ENCODE results near the gene ZC2HC1B. TPM values are rescaled to one million over a fixed set of nuclear protein-coding genes. Genes with fewer than 3 reads are reported as not detected.
"Not testable (repeated sequence)": the region's sequence is repeated elsewhere in the genome, so short reads cannot be mapped to it uniquely, and the experiment has no call there.

The ZC2HC1B gene
- total and polyA plus RNA-seq, 2 donors from 2014 or later = not detected

- DNase-seq (no peak), FAIRE-seq (no peak)
- Histone ChIP-seq H3K4me1 (ENCODE audit: control insufficient read depth in 2 of 3, insufficient read depth in 2 of 3, low read depth in 1 of 3, low read length in 3 of 3) (no peaks in the 10 kb centered on the region), H3K27ac (ENCODE audit: low read depth in 2 of 2, low read length in 2 of 2) (no peak overlapping the region), H3K9ac (ENCODE audit: low read length in 3 of 3) (no peak overlapping the region), H3K9me3 (ENCODE audit: control insufficient read depth in 2 of 3, insufficient read depth in 1 of 3, low read length in 3 of 3) (peaks cover 0 to 4% (median 0%) of the 10 kb centered on the region in 3 donors), H3K36me3 (ENCODE audit: control insufficient read depth in 2 of 3, insufficient read depth in 3 of 3, low read length in 3 of 3) (peaks cover 4 to 8% (median 6%) of the 10 kb centered on the region in 3 donors), H3K4me3 (ENCODE audit: low read length in 3 of 3) (no peak overlapping the region), H3K27me3 (ENCODE audit: control insufficient read depth, insufficient read depth, low read length) (no peaks in the 10 kb centered on the region)
- intact Hi-C loops (cut with DNase I) = no loop called here
- TF ChIP-seq CTCF (IDR thresholded peaks at IDR 0.05; ENCODE audit: borderline replicate concordance, extremely low read depth, insufficient read depth) = no peak
Observed at GRCh38 chr6:143867236-143867635, 3.0 kb downstream of the ZC2HC1B start.

- intact Hi-C loops (cut with DNase I); DNase-seq; H3K27ac ChIP-seq (ENCODE audit: low read depth in 2 of 2, low read length in 2 of 2); H3K36me3 ChIP-seq (ENCODE audit: control insufficient read depth in 2 of 3, insufficient read depth in 3 of 3, low read length in 3 of 3); H3K9me3 ChIP-seq (ENCODE audit: control insufficient read depth in 2 of 3, insufficient read depth in 1 of 3, low read length in 3 of 3); H3K4me1 ChIP-seq (ENCODE audit: control insufficient read depth in 2 of 3, insufficient read depth in 2 of 3, low read depth in 1 of 3, low read length in 3 of 3); FAIRE-seq; H3K9ac ChIP-seq (ENCODE audit: low read length in 3 of 3); H3K4me3 ChIP-seq (ENCODE audit: low read length in 3 of 3); H3K27me3 ChIP-seq (ENCODE audit: control insufficient read depth, insufficient read depth, low read length): not testable (repeated sequence)
Observed at GRCh38 chr6:143868808-143869207, 4.5 kb downstream of the ZC2HC1B start.

GRCh38 chr6:143871202-143871730 lies 7.0 kb downstream of the ZC2HC1B start:
- not testable (repeated sequence) for H3K27ac ChIP-seq (ENCODE audit: low read depth in 2 of 2, low read length in 2 of 2); FAIRE-seq

GRCh38 chr6:143872201-143872600 lies 7.9 kb downstream of the ZC2HC1B start:
- Histone ChIP-seq H3K9me3 (ENCODE audit: control insufficient read depth in 2 of 3, insufficient read depth in 1 of 3, low read length in 3 of 3) (peaks cover 0 to 5% (median 0%) of the 10 kb centered on the region in 3 donors), H3K27me3 (ENCODE audit: control insufficient read depth, insufficient read depth, low read length) (no peaks in the 10 kb centered on the region), H3K9ac (ENCODE audit: low read length in 3 of 3) (no peak overlapping the region), H3K4me3 (ENCODE audit: low read length in 3 of 3) (no peak overlapping the region), H3K36me3 (ENCODE audit: control insufficient read depth in 2 of 3, insufficient read depth in 3 of 3, low read length in 3 of 3) (peaks cover 0 to 2% (median 0%) of the 10 kb centered on the region in 3 donors), H3K4me1 (ENCODE audit: control insufficient read depth in 2 of 3, insufficient read depth in 2 of 3, low read depth in 1 of 3, low read length in 3 of 3) (no peaks in the 10 kb centered on the region), H3K27ac (ENCODE audit: low read depth in 2 of 2, low read length in 2 of 2) (no peak overlapping the region)
- FAIRE-seq (no peak), DNase-seq (no peak)
- intact Hi-C loops (cut with DNase I) = no loop called here
- no peak for TF ChIP-seq CTCF (IDR thresholded peaks at IDR 0.05; ENCODE audit: borderline replicate concordance, extremely low read depth, insufficient read depth)

More at GRCh38 chr6:143871202-143871730, 7.0 kb downstream of the ZC2HC1B start:
- H3K4me1 ChIP-seq (ENCODE audit: control insufficient read depth in 2 of 3, insufficient read depth in 2 of 3, low read depth in 1 of 3, low read length in 3 of 3); H3K27me3 ChIP-seq (ENCODE audit: control insufficient read depth, insufficient read depth, low read length); DNase-seq; H3K4me3 ChIP-seq (ENCODE audit: low read length in 3 of 3); H3K9ac ChIP-seq (ENCODE audit: low read length in 3 of 3); H3K9me3 ChIP-seq (ENCODE audit: control insufficient read depth in 2 of 3, insufficient read depth in 1 of 3, low read length in 3 of 3); H3K36me3 ChIP-seq (ENCODE audit: control insufficient read depth in 2 of 3, insufficient read depth in 3 of 3, low read length in 3 of 3); intact Hi-C loops (cut with DNase I): not testable (repeated sequence)

GRCh38 chr6:143873600-143873999 lies 9.3 kb downstream of the ZC2HC1B start:
- H3K36me3 ChIP-seq (ENCODE audit: control insufficient read depth in 2 of 3, insufficient read depth in 3 of 3, low read length in 3 of 3); H3K9ac ChIP-seq (ENCODE audit: low read length in 3 of 3); H3K4me1 ChIP-seq (ENCODE audit: control insufficient read depth in 2 of 3, insufficient read depth in 2 of 3, low read depth in 1 of 3, low read length in 3 of 3); intact Hi-C loops (cut with DNase I); FAIRE-seq; H3K27ac ChIP-seq (ENCODE audit: low read depth in 2 of 2, low read length in 2 of 2); DNase-seq; H3K27me3 ChIP-seq (ENCODE audit: control insufficient read depth, insufficient read depth, low read length); H3K4me3 ChIP-seq (ENCODE audit: low read length in 3 of 3): not testable (repeated sequence)
- peaks cover 0 to 12% (median 3%) of the 10 kb centered on the region in 3 donors for H3K9me3 ChIP-seq (ENCODE audit: control insufficient read depth in 2 of 3, insufficient read depth in 1 of 3, low read length in 3 of 3)

GRCh38 chr6:143874503-143874902 lies 10.2 kb downstream of the ZC2HC1B start:
- H3K9me3 ChIP-seq (ENCODE audit: control insufficient read depth in 2 of 3, insufficient read depth in 1 of 3, low read length in 3 of 3) = peaks cover 0 to 14% (median 3%) of the 10 kb centered on the region in 3 donors
- intact Hi-C loops (cut with DNase I) = not testable (repeated sequence)

More at GRCh38 chr6:143874503-143874902, 10.2 kb downstream of the ZC2HC1B start:
- not testable (repeated sequence) for H3K27ac ChIP-seq (ENCODE audit: low read depth in 2 of 2, low read length in 2 of 2); H3K4me3 ChIP-seq (ENCODE audit: low read length in 3 of 3); H3K36me3 ChIP-seq (ENCODE audit: control insufficient read depth in 2 of 3, insufficient read depth in 3 of 3, low read length in 3 of 3); FAIRE-seq; H3K9ac ChIP-seq (ENCODE audit: low read length in 3 of 3); H3K27me3 ChIP-seq (ENCODE audit: control insufficient read depth, insufficient read depth, low read length); H3K4me1 ChIP-seq (ENCODE audit: control insufficient read depth in 2 of 3, insufficient read depth in 2 of 3, low read depth in 1 of 3, low read length in 3 of 3); DNase-seq
